Measurements from ENCODE around the gene HABP2.

HABP2 gene

GRCh38 chr10:113557903-113558321, 5.1 kb downstream of the HABP2 start:
- no peak for DNase-seq (ENCODE audit: low spot score)

GRCh38 chr10:113560071-113560470, 7.2 kb downstream of the HABP2 start:
- no peak for DNase-seq (ENCODE audit: low spot score)

GRCh38 chr10:113561214-113561613, 8.4 kb downstream of the HABP2 start:
- DNase-seq (ENCODE audit: low spot score), result no peak

GRCh38 chr10:113562069-113562468, 9.2 kb downstream of the HABP2 start:
- DNase-seq (ENCODE audit: low spot score), result no peak

- no peak for DNase-seq (ENCODE audit: low spot score)
Observed at GRCh38 chr10:113562704-113563103, 9.9 kb downstream of the HABP2 start.

- peak; percentile 75 for DNase-seq (ENCODE audit: low spot score)
Observed at GRCh38 chr10:113563306-113564088, 10.6 kb downstream of the HABP2 start.

GRCh38 chr10:113565364-113565763, 12.5 kb downstream of the HABP2 start:
- no peak for DNase-seq (ENCODE audit: low spot score)

GRCh38 chr10:113566888-113567287, 14.0 kb downstream of the HABP2 start:
- no peak for DNase-seq (ENCODE audit: low spot score)

- no peak for DNase-seq (ENCODE audit: low spot score)
Observed at GRCh38 chr10:113569576-113569975, 16.7 kb downstream of the HABP2 start.

- DNase-seq (ENCODE audit: low spot score), result no peak
Observed at GRCh38 chr10:113572520-113573290, 19.9 kb downstream of the HABP2 start.

- DNase-seq (ENCODE audit: low spot score), result no peak
Observed at GRCh38 chr10:113573368-113573767, 20.5 kb downstream of the HABP2 start.

- DNase-seq (ENCODE audit: low spot score), result no peak
Observed at GRCh38 chr10:113576852-113577251, 24.0 kb downstream of the HABP2 start.

- DNase-seq (ENCODE audit: low spot score), result no peak
Observed at GRCh38 chr10:113578773-113579172, 25.9 kb downstream of the HABP2 start.

- DNase-seq (ENCODE audit: low spot score), result no peak
Observed at GRCh38 chr10:113581092-113581491, 28.2 kb downstream of the HABP2 start.

GRCh38 chr10:113583571-113583970, 30.7 kb downstream of the HABP2 start:
- DNase-seq (ENCODE audit: low spot score), result no peak

GRCh38 chr10:113585949-113586348, 33.1 kb downstream of the HABP2 start:
- no peak for DNase-seq (ENCODE audit: low spot score)

GRCh38 chr10:113589201-113589770, 36.4 kb downstream of the HABP2 start:
- no peak for DNase-seq (ENCODE audit: low spot score)

GRCh38 chr10:113590581-113590980, 37.7 kb downstream of the HABP2 start:
- no peak for DNase-seq (ENCODE audit: low spot score)

GRCh38 chr10:113592380-113592779, 39.5 kb downstream of the HABP2 start:
- DNase-seq (ENCODE audit: low spot score), result no peak

GRCh38 chr10:113594652-113595051, 41.8 kb downstream of the HABP2 start:
- DNase-seq (ENCODE audit: low spot score), result no peak

GRCh38 chr10:113600569-113600968, 47.7 kb downstream of the HABP2 start:
- no peak for DNase-seq (ENCODE audit: low spot score)

GRCh38 chr10:113603057-113603777, 50.4 kb downstream of the HABP2 start:
- DNase-seq (ENCODE audit: low spot score), result no peak
